ENCODE results near the gene RASGEF1C. TPM values are rescaled to one million over a fixed set of nuclear protein-coding genes. Genes with fewer than 3 reads are reported as not detected.

The RASGEF1C gene
- total RNA-seq, 4 donors from 2014 or later: 0.38 to 0.51 TPM; not detected in 2

- TF ChIP-seq CTCF (IDR thresholded peaks at IDR 0.05; ENCODE audit: low read depth): no peak
Observed at GRCh38 chr5:180119903-180120236, 89.1 kb downstream of the RASGEF1C start.

GRCh38 chr5:180119031-180119902, 89.7 kb downstream of the RASGEF1C start:
- TF ChIP-seq CTCF (IDR thresholded peaks at IDR 0.05; ENCODE audit: low read depth): no peak

- no peak for TF ChIP-seq CTCF (IDR thresholded peaks at IDR 0.05; ENCODE audit: low read depth)
Observed at GRCh38 chr5:180118391-180118791, 90.6 kb downstream of the RASGEF1C start.

GRCh38 chr5:180117000-180117725, 91.8 kb downstream of the RASGEF1C start:
- no peak for TF ChIP-seq CTCF (IDR thresholded peaks at IDR 0.05; ENCODE audit: low read depth)

GRCh38 chr5:180116077-180116999, 92.7 kb downstream of the RASGEF1C start:
- no peak for TF ChIP-seq CTCF (IDR thresholded peaks at IDR 0.05; ENCODE audit: low read depth)

- TF ChIP-seq CTCF (IDR thresholded peaks at IDR 0.05; ENCODE audit: low read depth): no peak
Observed at GRCh38 chr5:180115326-180116076, 93.5 kb downstream of the RASGEF1C start.

All from subcutaneous adipose tissue (tissue), 4 donors.